ENCODE results near the gene ITPRIPL1. TPM values are rescaled to one million over a fixed set of nuclear protein-coding genes. Genes with fewer than 3 reads are reported as not detected.

ITPRIPL1 gene
- total RNA-seq, 2 experiments from 2014 or later: 33.3 to 39.2 TPM

DNA sequence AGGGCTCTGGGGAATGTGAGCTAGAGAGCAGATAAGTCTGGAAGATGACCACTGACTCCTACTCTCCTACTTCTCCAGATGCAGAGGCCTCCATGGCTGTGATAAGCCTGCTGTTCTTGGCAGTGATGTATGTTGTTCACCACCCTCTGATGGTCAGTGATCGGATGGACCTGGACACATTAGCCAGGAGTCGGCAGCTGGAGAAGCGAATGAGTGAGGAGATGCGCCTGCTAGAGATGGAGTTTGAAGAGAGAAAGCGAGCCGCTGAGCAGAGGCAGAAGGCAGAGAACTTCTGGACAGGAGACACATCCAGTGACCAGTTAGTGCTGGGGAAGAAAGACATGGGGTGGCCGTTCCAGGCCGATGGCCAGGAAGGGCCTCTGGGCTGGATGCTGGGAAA, 1.4 kb downstream of the ITPRIPL1 start:
- Mint-ChIP-seq H3K27ac (peak overlapping the region; percentile 95), H3K9me3 (no peaks in the 10 kb centered on the region), H3K36me3 (ENCODE audit: low read depth) (peaks cover 50% of the 10 kb centered on the region), H3K27me3 (no peaks in the 10 kb centered on the region), H3K4me3 (peak overlapping the region; percentile 95), H3K4me1 (peaks cover 71% of the 10 kb centered on the region)
- no peak for DNase-seq
- ChIA-PET CTCF (interaction anchor here (0.6 to 3.5 kb wide), 5 partner anchors 9 to 80 kb away, joined by 3 to 10 read pairs (median 3); partner anchors contain the start of gene NCAPH), POLR2A (no interaction called here)

GRCh38 chr2:96326990-96327820, 2.1 kb downstream of the ITPRIPL1 start:
- ChIA-PET POLR2A (no interaction called here), CTCF (interaction anchor here (0.6 to 3.5 kb wide), 5 partner anchors 8 to 81 kb away, joined by 3 to 10 read pairs (median 4); partner anchors contain the start of gene NCAPH)
- Mint-ChIP-seq H3K27me3 (no peaks in the 10 kb centered on the region), H3K4me3 (peak overlapping the region; percentile 95), H3K36me3 (ENCODE audit: low read depth) (peaks cover 50% of the 10 kb centered on the region), H3K4me1 (peaks cover 68% of the 10 kb centered on the region), H3K27ac (no peak overlapping the region), H3K9me3 (no peaks in the 10 kb centered on the region)
- no peak for DNase-seq

- Mint-ChIP-seq H3K9me3 (no peaks in the 10 kb centered on the region), H3K27me3 (no peaks in the 10 kb centered on the region), H3K27ac (peak overlapping the region; percentile 41), H3K4me1 (peaks cover 70% of the 10 kb centered on the region), H3K36me3 (ENCODE audit: low read depth) (peaks cover 54% of the 10 kb centered on the region), H3K4me3 (no peak overlapping the region)
- DNase-seq: no peak
- POLR2A ChIA-PET: no interaction called here
- CTCF ChIA-PET: interaction anchor here (1.0 to 10.5 kb wide), 3 partner anchors 9 to 36 kb away, joined by 3 to 47 read pairs (median 3); no protein-coding TSS in a partner anchor
Measured at GRCh38 chr2:96329456-96329855, 4.3 kb downstream of the ITPRIPL1 start.

- H3K27ac Mint-ChIP-seq: peak overlapping the region; percentile 36
- no peak overlapping the region for H3K4me3 Mint-ChIP-seq
- DNase-seq: no peak
- no peaks in the 10 kb centered on the region for H3K9me3 Mint-ChIP-seq
- CTCF ChIA-PET: interaction anchor here (1.3 to 10.5 kb wide), 2 partner anchors 9 to 36 kb away, joined by 3 to 47 read pairs; no protein-coding TSS in a partner anchor
- H3K4me1 Mint-ChIP-seq: peaks cover 70% of the 10 kb centered on the region
- H3K27me3 Mint-ChIP-seq: no peaks in the 10 kb centered on the region
- POLR2A ChIA-PET: no interaction called here
- H3K36me3 Mint-ChIP-seq (ENCODE audit: low read depth): peaks cover 54% of the 10 kb centered on the region
Measured at GRCh38 chr2:96329874-96330273, 4.8 kb downstream of the ITPRIPL1 start.

DNA sequence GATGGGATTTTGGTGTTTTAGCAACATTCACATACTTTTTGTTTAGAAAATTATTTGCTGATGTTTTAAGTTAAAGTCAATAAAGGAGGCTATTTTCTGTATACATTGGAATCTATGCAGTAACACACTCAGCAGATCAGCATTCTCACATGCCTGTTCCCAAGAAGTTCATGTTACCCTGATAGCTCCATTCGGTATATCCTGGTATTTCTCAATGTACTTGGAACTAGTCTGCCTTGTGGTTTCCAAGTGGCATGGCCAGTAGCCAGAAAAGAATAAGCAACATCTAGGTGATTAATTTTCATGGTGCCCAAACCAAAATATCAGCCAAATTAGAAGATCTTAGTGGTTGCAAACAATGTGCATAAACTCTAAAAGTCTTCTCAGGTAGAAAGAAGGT, 5.3 kb downstream of the ITPRIPL1 start:
- no peaks in the 10 kb centered on the region for H3K27me3 Mint-ChIP-seq
- no peak for DNase-seq
- peaks cover 53% of the 10 kb centered on the region for H3K36me3 Mint-ChIP-seq (ENCODE audit: low read depth)
- peaks cover 68% of the 10 kb centered on the region for H3K4me1 Mint-ChIP-seq
- peak overlapping the region; percentile 19 for H3K27ac Mint-ChIP-seq
- POLR2A ChIA-PET: no interaction called here
- H3K9me3 Mint-ChIP-seq: no peaks in the 10 kb centered on the region
- CTCF ChIA-PET: interaction anchor here (10.5 kb wide), 1 partner anchor 10 kb away, joined by 47 read pairs; no protein-coding TSS in a partner anchor
- H3K4me3 Mint-ChIP-seq: no peak overlapping the region

GRCh38 chr2:96333708-96334107, 8.6 kb downstream of the ITPRIPL1 start:
- H3K36me3 Mint-ChIP-seq (ENCODE audit: low read depth): peaks cover 34% of the 10 kb centered on the region
- H3K27ac Mint-ChIP-seq: peak overlapping the region; percentile 76
- DNase-seq: no peak
- ChIA-PET CTCF (interaction anchor here (0.5 to 10.5 kb wide), 6 partner anchors 10 to 304 kb away, joined by 3 to 47 read pairs (median 4); no protein-coding TSS in a partner anchor), POLR2A (no interaction called here)
- H3K27me3 Mint-ChIP-seq: no peaks in the 10 kb centered on the region
- peaks cover 60% of the 10 kb centered on the region for H3K4me1 Mint-ChIP-seq
- H3K4me3 Mint-ChIP-seq: peak overlapping the region; percentile 87
- H3K9me3 Mint-ChIP-seq: no peaks in the 10 kb centered on the region

GRCh38 chr2:96336104-96336775, 11.1 kb downstream of the ITPRIPL1 start:
- CTCF ChIA-PET: interaction anchor here (1.1 to 10.5 kb wide), 9 partner anchors 9 to 202 kb away, joined by 3 to 47 read pairs (median 4); partner anchors contain the start of gene ITPRIPL1
- H3K36me3 Mint-ChIP-seq (ENCODE audit: low read depth): peaks cover 30% of the 10 kb centered on the region
- H3K27ac Mint-ChIP-seq: peak overlapping the region; percentile 95

DNA sequence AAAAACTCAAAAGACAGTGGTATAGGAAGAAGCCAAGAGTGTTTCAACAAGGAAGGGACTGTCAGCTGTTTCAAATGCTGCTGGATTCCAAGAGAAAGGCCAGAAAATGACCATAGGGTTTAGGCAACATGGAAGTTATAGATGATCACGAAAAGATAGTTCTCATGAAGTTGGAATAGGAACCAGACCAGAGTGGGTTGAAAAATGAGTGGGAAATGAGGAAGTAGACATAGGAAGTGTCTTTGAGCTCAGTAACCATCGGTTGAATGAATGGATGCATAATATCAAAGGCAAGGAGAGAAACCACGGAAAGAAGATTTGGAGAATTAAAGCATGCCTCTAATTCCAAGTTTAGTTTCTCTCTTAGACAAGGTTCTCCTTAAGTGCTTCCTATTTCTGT, 11.8 kb downstream of the ITPRIPL1 start:
- H3K4me3 Mint-ChIP-seq: peak overlapping the region; percentile 87
- H3K27ac Mint-ChIP-seq: peak overlapping the region; percentile 95
- DNase-seq: no peak
- no peaks in the 10 kb centered on the region for H3K9me3 Mint-ChIP-seq
- H3K4me1 Mint-ChIP-seq: peaks cover 67% of the 10 kb centered on the region
- H3K36me3 Mint-ChIP-seq (ENCODE audit: low read depth): peaks cover 35% of the 10 kb centered on the region
- CTCF ChIA-PET: interaction anchor here (1.6 to 10.5 kb wide), 3 partner anchors 8 to 21 kb away, joined by 3 to 47 read pairs (median 21); no protein-coding TSS in a partner anchor
- POLR2A ChIA-PET: interaction anchor here (0.6 kb wide), 1 partner anchor 107 kb away, joined by 7 read pairs; no protein-coding TSS in a partner anchor
- H3K27me3 Mint-ChIP-seq: no peaks in the 10 kb centered on the region

More at GRCh38 chr2:96336104-96336775, 11.1 kb downstream of the ITPRIPL1 start:
- Mint-ChIP-seq H3K27me3 (no peaks in the 10 kb centered on the region), H3K4me3 (peak overlapping the region; percentile 87), H3K9me3 (no peaks in the 10 kb centered on the region), H3K4me1 (peaks cover 61% of the 10 kb centered on the region)
- POLR2A ChIA-PET: interaction anchor here (0.6 to 1.9 kb wide), 4 partner anchors 11 to 200 kb away, joined by 3 to 7 read pairs (median 4); partner anchors contain the start of genes ARID5A and ITPRIPL1
- DNase-seq: no peak

- Mint-ChIP-seq H3K36me3 (ENCODE audit: low read depth) (peaks cover 66% of the 10 kb centered on the region), H3K4me1 (peaks cover 75% of the 10 kb centered on the region), H3K27me3 (no peaks in the 10 kb centered on the region), H3K4me3 (peak overlapping the region; percentile 37), H3K9me3 (no peaks in the 10 kb centered on the region), H3K27ac (peak overlapping the region; percentile 78)
- POLR2A ChIA-PET: interaction anchor here (0.6 kb wide), 1 partner anchor 104 kb away, joined by 3 read pairs; no protein-coding TSS in a partner anchor
- CTCF ChIA-PET: interaction anchor here (0.6 to 1.7 kb wide), 4 partner anchors 8 to 193 kb away, joined by 3 read pairs; no protein-coding TSS in a partner anchor
- DNase-seq: no peak
Measured at GRCh38 chr2:96340493-96341414, 15.6 kb downstream of the ITPRIPL1 start.

DNA sequence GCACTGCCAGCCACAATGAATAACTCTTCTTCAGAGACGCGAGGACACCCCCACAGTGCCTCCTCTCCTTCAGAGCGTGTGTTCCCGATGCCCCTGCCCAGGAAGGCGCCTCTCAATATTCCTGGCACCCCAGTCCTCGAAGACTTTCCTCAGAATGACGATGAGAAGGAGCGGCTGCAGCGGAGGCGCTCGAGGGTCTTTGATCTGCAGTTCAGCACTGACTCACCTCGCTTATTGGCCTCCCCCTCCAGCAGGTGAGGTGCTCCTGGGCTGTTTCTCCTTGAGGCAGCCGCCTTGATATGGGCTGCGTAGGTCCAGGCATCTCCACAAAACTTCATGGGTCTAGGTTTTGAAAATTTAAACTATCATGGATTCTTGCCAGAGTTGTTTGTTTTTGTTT, 16.5 kb downstream of the ITPRIPL1 start:
- Mint-ChIP-seq H3K4me1 (peaks cover 72% of the 10 kb centered on the region), H3K27ac (peak overlapping the region; percentile 78), H3K36me3 (ENCODE audit: low read depth) (peaks cover 70% of the 10 kb centered on the region), H3K27me3 (no peaks in the 10 kb centered on the region), H3K9me3 (no peaks in the 10 kb centered on the region), H3K4me3 (no peak overlapping the region)
- no peak for DNase-seq
- POLR2A ChIA-PET: no interaction called here
- CTCF ChIA-PET: interaction anchor here (1.1 to 1.7 kb wide), 4 partner anchors 9 to 197 kb away, joined by 3 read pairs; no protein-coding TSS in a partner anchor

DNA sequence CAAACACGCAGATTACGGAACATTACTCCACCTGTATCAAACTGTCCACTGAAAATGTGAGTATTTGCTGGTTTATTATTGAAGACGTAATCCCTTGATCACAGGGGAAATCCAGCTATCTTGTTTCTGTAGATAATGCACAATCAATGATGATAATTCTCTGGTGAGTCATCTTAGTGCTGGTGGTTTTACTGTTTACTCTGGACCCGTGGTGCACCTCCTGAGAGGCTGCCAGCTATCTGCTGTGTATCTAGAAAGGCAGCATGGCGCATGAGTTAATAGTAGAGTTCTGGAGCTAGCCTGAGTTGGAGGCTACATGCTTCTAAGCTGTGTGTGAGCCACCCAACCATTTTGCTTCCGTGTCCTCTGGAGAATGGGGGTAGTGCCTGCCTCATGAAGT, 17.0 kb downstream of the ITPRIPL1 start:
- Mint-ChIP-seq H3K9me3 (no peaks in the 10 kb centered on the region), H3K4me1 (peaks cover 68% of the 10 kb centered on the region), H3K36me3 (ENCODE audit: low read depth) (peaks cover 73% of the 10 kb centered on the region), H3K27ac (peak overlapping the region; percentile 60), H3K27me3 (no peaks in the 10 kb centered on the region), H3K4me3 (no peak overlapping the region)
- DNase-seq: peak; percentile 28
- CTCF ChIA-PET: interaction anchor here (1.1 kb wide), 2 partner anchors 171 to 196 kb away, joined by 3 read pairs; no protein-coding TSS in a partner anchor
- POLR2A ChIA-PET: no interaction called here
